Endothelial cell of umbilical vein (primary cell): ENCODE results near the gene RALGPS1. TPM values are rescaled to one million over a fixed set of nuclear protein-coding genes. Genes with fewer than 3 reads are reported as not detected.

Experiments
- BruUV-seq: library from RNA; stranded (reverse); fragments of 400-500 nt; replicated peaks from 2 replicates; lab custom pipeline; 2021; lab: Mats Ljungman, UMichigan
- CTCF ChIA-PET: fragments of 300-600, 350-600 bp; sonication (Branson Sonifier 250); formaldehyde crosslinking; loops from one replicate; lab custom pipeline; 2021; ENCODE audit warnings: antibody characterized with exemption, inconsistent platforms; lab: Charles Lee
- POLR2A ChIA-PET: fragments of 300-600, 350-600 bp; sonication (Branson Sonifier 250); formaldehyde crosslinking; loops from one replicate; lab custom pipeline; 2021; ENCODE audit warnings: antibody characterized with exemption, inconsistent platforms; lab: Charles Lee
- DNase-seq: peaks from one replicate; pipeline ENCODE4 v3.0.0-alpha.2; 2011; ENCODE audit warnings: low read depth, low spot score
- FAIRE-seq: peaks from 2 replicates; lab custom pipeline; 2011; peaks lifted over from hg19 to GRCh38; lab: Jason Lieb, UNC
- H2AFZ ChIP-seq: 2 replicates; pipeline ENCODE4 v1.6.0; 2012; ENCODE audit warnings: low read depth, low read length, control low read depth, inconsistent platforms
- H3K27ac ChIP-seq: 2 replicates; pipeline ENCODE4 v1.5.1; 2011; ENCODE audit warnings: low read depth, mild to moderate bottlenecking, control low read depth, low read length, moderate library complexity; ENCODE audit not compliant: insufficient read depth
- H3K27me3 ChIP-seq, 2 experiments: 2 replicates each; pipeline versions ENCODE4 v1.6.0 to v1.6.1; 2011; ENCODE audit warnings: low read length in 2 of 2, mixed read lengths in 1 of 2; ENCODE audit not compliant: control insufficient read depth in 2 of 2, insufficient read depth in 2 of 2
- H3K36me3 ChIP-seq, 2 experiments: 2 replicates in 1 of 2; 3 replicates in 1 of 2; pipeline ENCODE4 v1.5.1; 2011; ENCODE audit warnings: low read length in 2 of 2, mild to moderate bottlenecking in 1 of 2, moderate library complexity in 1 of 2; ENCODE audit not compliant: control insufficient read depth in 2 of 2, insufficient read depth in 2 of 2; ENCODE audit errors: extremely low read depth in 1 of 2
- H3K4me1 ChIP-seq: 3 replicates; pipeline ENCODE4 v1.5.1; 2011; ENCODE audit warnings: mild to moderate bottlenecking, low read length; ENCODE audit not compliant: control insufficient read depth, insufficient read depth; ENCODE audit errors: extremely low read depth
- H3K4me2 ChIP-seq: 2 replicates; pipeline ENCODE4 v1.6.1; 2011; ENCODE audit warnings: low read length, control low read depth, mixed read lengths; ENCODE audit not compliant: insufficient read depth
- H3K4me3 ChIP-seq, 3 experiments: fragments of 200-600 bp in 1 of 3; sonication (generic), shearing (Covaris generic) in 1 of 3; replicated peaks in 1 of 3; 2 replicates each; pipeline ENCODE4 v1.5.1; 2011 to 2016; ENCODE audit warnings: control low read depth in 3 of 3, low read length in 3 of 3, mild to moderate bottlenecking in 2 of 3, inconsistent platforms in 1 of 3, low read depth in 1 of 3, moderate library complexity in 1 of 3; ENCODE audit not compliant: insufficient read depth in 1 of 3
- H3K79me2 ChIP-seq: 2 replicates; pipeline ENCODE4 v1.6.0; 2012; ENCODE audit warnings: low read length, inconsistent platforms; ENCODE audit not compliant: control insufficient read depth, insufficient read depth
- H3K9ac ChIP-seq: replicated peaks from 2 replicates; pipeline ENCODE3; 2011; ENCODE audit warnings: low read length, control low read depth; ENCODE audit not compliant: insufficient read depth; ENCODE audit errors: extremely low read depth
- H3K9me1 ChIP-seq: replicated peaks from 3 replicates; pipeline ENCODE4 v1.6.0; 2011; ENCODE audit warnings: mild to moderate bottlenecking, low read length; ENCODE audit not compliant: control insufficient read depth, insufficient read depth; ENCODE audit errors: extremely low read depth
- H3K9me3 ChIP-seq: replicated peaks from 2 replicates; pipeline ENCODE4 v1.5.1; 2012; ENCODE audit warnings: low read length, inconsistent platforms; ENCODE audit not compliant: control insufficient read depth, insufficient read depth
- H4K20me1 ChIP-seq: replicated peaks from 2 replicates; pipeline ENCODE3; 2011; ENCODE audit warnings: mild to moderate bottlenecking, low read length; ENCODE audit not compliant: control insufficient read depth, insufficient read depth; ENCODE audit errors: extremely low read depth
- EZH2 ChIP-seq: IDR thresholded peaks from 2 replicates; pipeline ENCODE4 v1.6.1; 2012; ENCODE audit warnings: borderline replicate concordance, low read depth, mild to moderate bottlenecking, moderate library complexity, low read length, inconsistent platforms; ENCODE audit not compliant: severe bottlenecking
- FOS ChIP-seq: IDR thresholded peaks from 2 replicates; pipeline ENCODE4 v1.6.1; 2011; ENCODE audit warnings: mild to moderate bottlenecking, low read length, moderate library complexity, borderline replicate concordance; ENCODE audit not compliant: insufficient read depth
- GATA2 ChIP-seq: IDR thresholded peaks from 2 replicates; pipeline ENCODE4 v1.7.0; 2011; ENCODE audit warnings: low read depth, mild to moderate bottlenecking, moderate library complexity, mixed read lengths, low read length; ENCODE audit not compliant: insufficient read length, insufficient read depth
- JUN ChIP-seq: IDR thresholded peaks from 2 replicates; pipeline ENCODE4 v1.6.1; 2011; ENCODE audit warnings: borderline replicate concordance, low read depth; ENCODE audit not compliant: insufficient read length, insufficient read depth
- MYC ChIP-seq: IDR thresholded peaks from one replicate; pipeline ENCODE4 v1.6.1; 2011; ENCODE audit warnings: mild to moderate bottlenecking, low read depth, low read length
- POLR2A ChIP-seq: IDR thresholded peaks from 2 replicates; pipeline ENCODE4 v1.6.1; 2012; ENCODE audit warnings: low read depth, mild to moderate bottlenecking, control low read depth, low read length
- POLR2AphosphoS5 ChIP-seq: IDR thresholded peaks from 2 replicates; pipeline ENCODE4 v1.6.1; 2012; ENCODE audit warnings: low read depth, mild to moderate bottlenecking, control low read depth, low read length, moderate library complexity; ENCODE audit not compliant: insufficient read depth
- dilution Hi-C: fragments of 300-500 bp; cut with MboI; formaldehyde crosslinking; loops from one replicate; pipeline ENCODE4 v1.15.0; 2019; ENCODE audit warnings: low sequenced_read_pairs; ENCODE audit not compliant: extremely low pct_ligation_motif_present
- intact Hi-C: fragments of 100-400 bp; cut with micrococcal nuclease; formaldehyde crosslinking; loops from one replicate; pipeline ENCODE4 v1.10.0; 2022
- polyA plus RNA-seq, 4 experiments: library from polyadenylated mRNA; depleted of rRNA in 3 of 4; stranded (reverse) in 3 of 4; unstranded in 1 of 4; fragments of >200 nt; gene quantifications; 2 replicates each; pipeline versions ENCODE4 v1.2.1 to v1.2.3, GENCODE V29; 2011 to 2012; ENCODE audit warnings: missing spikeins in 1 of 4
- total RNA-seq: library from RNA; stranded (reverse); gene quantifications from 2 replicates; pipeline ENCODE4 v1.2.3, GENCODE V29; 2021
- TF ChIP-seq, protein P1 (sequence below), 2 donors: IDR thresholded peaks; 1 replicate in 1 of 2; 2 replicates in 1 of 2; pipeline ENCODE4 v1.5.1; 2011; ENCODE audit warnings: low read length in 2 of 2, mild to moderate bottlenecking in 2 of 2, moderate library complexity in 2 of 2, control low read depth in 1 of 2, inconsistent platforms in 1 of 2, low read depth in 1 of 2; ENCODE audit not compliant: insufficient read depth in 1 of 2; ENCODE audit errors: extremely low read depth in 1 of 2
- TF ChIP-seq, protein P2 (sequence below): IDR thresholded peaks from 2 replicates; pipeline ENCODE4 v1.6.1; 2011; ENCODE audit not compliant: insufficient read depth, insufficient read length

Gene RALGPS1
- total and polyA plus RNA-seq, 2 donors (not counting 3 experiments of a cell fraction or from before 2014, with no cell fraction given): 3.8 to 5.5 TPM

DNA sequence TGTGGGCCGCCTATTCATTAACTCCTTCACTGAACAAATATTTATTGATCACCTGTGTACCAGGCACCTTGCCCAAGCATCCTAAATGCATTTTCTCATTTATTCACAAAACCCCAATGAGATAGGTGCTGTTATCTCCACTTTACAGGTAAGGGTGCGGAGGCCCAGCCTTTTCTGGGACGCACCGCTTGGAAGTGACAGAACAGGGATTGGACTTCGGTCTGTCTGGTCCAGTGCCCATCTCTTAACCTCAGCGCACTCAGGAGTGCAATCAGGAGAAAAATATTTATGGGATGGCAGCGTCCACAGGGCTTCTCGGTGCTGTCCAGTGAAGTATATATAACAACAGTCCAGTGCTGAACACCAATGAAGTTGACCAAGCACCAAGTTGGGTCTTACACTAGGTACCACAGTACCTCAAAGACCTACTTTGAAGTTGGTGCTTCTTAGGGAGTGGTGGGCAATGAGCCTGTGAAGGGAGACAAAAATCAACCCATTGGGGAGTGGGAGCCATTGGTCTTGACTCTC lies 331.1 kb downstream of the RALGPS1 start:
- Histone ChIP-seq H3K79me2 (no peaks in the 10 kb centered on the region), H3K4me1 (peaks cover 7% of the 10 kb centered on the region), H3K36me3 (no peaks in the 10 kb centered on the region), H3K9me3 (no peaks in the 10 kb centered on the region), H3K9me1 (no peaks in the 10 kb centered on the region), H4K20me1 (no peaks in the 10 kb centered on the region), H2AFZ (peak overlapping the region; percentile 53), H3K27me3 (no peaks in the 10 kb centered on the region), H3K4me2 (peak overlapping the region; percentile 17), H3K4me3 (peak overlapping the region; percentile 0 to 63 (median 31)), H3K9ac (peak overlapping the region; percentile 0), H3K27ac (no peak overlapping the region)
- POLR2A ChIA-PET: interaction anchor here (0.5 to 1.2 kb wide), 4 partner anchors 21 to 206 kb away, joined by 3 to 15 read pairs (median 3); partner anchors contain the start of gene SLC2A8
- intact Hi-C loops (loop anchor here (1.0 kb wide), 1 partner anchor 21 kb away; no protein-coding TSS in a partner anchor), dilution Hi-C loops (no loop called here)
- BruUV-seq: no TSS peak
- no peak for TF ChIP-seq JUN
- TF ChIP-seq MYC: no peak
- TF ChIP-seq, protein P1, sequence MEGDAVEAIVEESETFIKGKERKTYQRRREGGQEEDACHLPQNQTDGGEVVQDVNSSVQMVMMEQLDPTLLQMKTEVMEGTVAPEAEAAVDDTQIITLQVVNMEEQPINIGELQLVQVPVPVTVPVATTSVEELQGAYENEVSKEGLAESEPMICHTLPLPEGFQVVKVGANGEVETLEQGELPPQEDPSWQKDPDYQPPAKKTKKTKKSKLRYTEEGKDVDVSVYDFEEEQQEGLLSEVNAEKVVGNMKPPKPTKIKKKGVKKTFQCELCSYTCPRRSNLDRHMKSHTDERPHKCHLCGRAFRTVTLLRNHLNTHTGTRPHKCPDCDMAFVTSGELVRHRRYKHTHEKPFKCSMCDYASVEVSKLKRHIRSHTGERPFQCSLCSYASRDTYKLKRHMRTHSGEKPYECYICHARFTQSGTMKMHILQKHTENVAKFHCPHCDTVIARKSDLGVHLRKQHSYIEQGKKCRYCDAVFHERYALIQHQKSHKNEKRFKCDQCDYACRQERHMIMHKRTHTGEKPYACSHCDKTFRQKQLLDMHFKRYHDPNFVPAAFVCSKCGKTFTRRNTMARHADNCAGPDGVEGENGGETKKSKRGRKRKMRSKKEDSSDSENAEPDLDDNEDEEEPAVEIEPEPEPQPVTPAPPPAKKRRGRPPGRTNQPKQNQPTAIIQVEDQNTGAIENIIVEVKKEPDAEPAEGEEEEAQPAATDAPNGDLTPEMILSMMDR (IDR thresholded peaks at IDR 0.05; ENCODE audit: extremely low read depth in 1 of 2, insufficient read depth in 1 of 2, low read depth in 1 of 2, low read length in 2 of 2): no peak
- TF ChIP-seq POLR2A: no peak
- no peak for TF ChIP-seq POLR2AphosphoS5
- TF ChIP-seq EZH2: no peak
- no peak for TF ChIP-seq FOS
- TF ChIP-seq, protein P2, sequence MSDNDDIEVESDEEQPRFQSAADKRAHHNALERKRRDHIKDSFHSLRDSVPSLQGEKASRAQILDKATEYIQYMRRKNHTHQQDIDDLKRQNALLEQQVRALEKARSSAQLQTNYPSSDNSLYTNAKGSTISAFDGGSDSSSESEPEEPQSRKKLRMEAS: no peak
- TF ChIP-seq GATA2: no peak
- CTCF ChIA-PET: interaction anchor here (0.7 to 1.4 kb wide), 4 partner anchors 19 to 102 kb away, joined by 3 to 8 read pairs (median 4); no protein-coding TSS in a partner anchor
- FAIRE-seq: no peak
- DNase-seq: no peak
